ENCODE data around the gene LMNB1. TPM values are rescaled to one million over a fixed set of nuclear protein-coding genes. Genes with fewer than 3 reads are reported as not detected.
"Not testable (repeated sequence)": the region's sequence is repeated elsewhere in the genome, so short reads cannot be mapped to it uniquely, and the experiment has no call there.

LMNB1 gene
- total RNA-seq, 1 donor from 2014 or later, result 2.3 TPM

- ATAC-seq (no peak), DNase-seq (no peak)
- intact Hi-C loops (cut with micrococcal nuclease), result no loop called here
These were observed 37.9 kb downstream of the LMNB1 start for GRCh38 chr5:126814721-126815404.

GRCh38 chr5:126816649-126817048, 39.7 kb downstream of the LMNB1 start:
- intact Hi-C loops (cut with micrococcal nuclease), result no loop called here
- no peak for DNase-seq
- ATAC-seq, result no peak

GRCh38 chr5:126818736-126819135, 41.8 kb downstream of the LMNB1 start:
- intact Hi-C loops (cut with micrococcal nuclease), result no loop called here
- ATAC-seq (no peak), DNase-seq (no peak)

GRCh38 chr5:126819253-126819652, 42.3 kb downstream of the LMNB1 start:
- intact Hi-C loops (cut with micrococcal nuclease), result no loop called here
- ATAC-seq, result no peak

GRCh38 chr5:126826619-126827215, 49.8 kb downstream of the LMNB1 start:
- no peak for ATAC-seq
- intact Hi-C loops (cut with micrococcal nuclease), result no loop called here

More at GRCh38 chr5:126819253-126819652, 42.3 kb downstream of the LMNB1 start:
- no peak for DNase-seq

GRCh38 chr5:126829098-126829497, 52.2 kb downstream of the LMNB1 start:
- ATAC-seq, result no peak
- DNase-seq, result no peak
- intact Hi-C loops (cut with micrococcal nuclease), result no loop called here

More at GRCh38 chr5:126826619-126827215, 49.8 kb downstream of the LMNB1 start:
- no peak for DNase-seq

- intact Hi-C loops (cut with micrococcal nuclease), result no loop called here
- DNase-seq (no peak), ATAC-seq (no peak)
These were observed 53.1 kb downstream of the LMNB1 start for GRCh38 chr5:126830061-126830460.

- no peak for DNase-seq
- intact Hi-C loops (cut with micrococcal nuclease), result no loop called here
- ATAC-seq, result no peak
These were observed 54.2 kb downstream of the LMNB1 start for GRCh38 chr5:126831156-126831555.

GRCh38 chr5:126836778-126837177, 59.8 kb downstream of the LMNB1 start:
- intact Hi-C loops (cut with micrococcal nuclease), result loop anchor here (5.0 kb wide), 1 partner anchor 476 kb away; no protein-coding TSS in a partner anchor
- no peak for DNase-seq
- ATAC-seq, result no peak

GRCh38 chr5:126837242-126837641, 60.3 kb downstream of the LMNB1 start:
- DNase-seq (no peak), ATAC-seq (no peak)
- intact Hi-C loops (cut with micrococcal nuclease), result loop anchor here (5.0 kb wide), 1 partner anchor 475 kb away; no protein-coding TSS in a partner anchor

GRCh38 chr5:126837906-126838539, 61.1 kb downstream of the LMNB1 start:
- DNase-seq (no peak), ATAC-seq (peak; percentile 64)
- intact Hi-C loops (cut with micrococcal nuclease), result loop anchor here (5.0 kb wide), 1 partner anchor 474 kb away; no protein-coding TSS in a partner anchor

GRCh38 chr5:126839407-126839806, 62.5 kb downstream of the LMNB1 start:
- not testable (repeated sequence) for ATAC-seq, DNase-seq
- intact Hi-C loops (cut with micrococcal nuclease), result loop anchor here (5.0 kb wide), 1 partner anchor 473 kb away; no protein-coding TSS in a partner anchor

- ATAC-seq; DNase-seq; intact Hi-C loops (cut with micrococcal nuclease): not testable (repeated sequence)
These were observed 66.4 kb downstream of the LMNB1 start for GRCh38 chr5:126843375-126843774.

GRCh38 chr5:126845470-126846070, 68.6 kb downstream of the LMNB1 start:
- intact Hi-C loops (cut with micrococcal nuclease), result loop anchor here (5.0 kb wide), 1 partner anchor 197 kb away; no protein-coding TSS in a partner anchor
- peak; percentile 49 for ATAC-seq
- DNase-seq, result peak; percentile 62

GRCh38 chr5:126846344-126846743, 69.4 kb downstream of the LMNB1 start:
- DNase-seq, result no peak
- no peak for ATAC-seq
- intact Hi-C loops (cut with micrococcal nuclease), result loop anchor here (5.0 kb wide), 1 partner anchor 196 kb away; no protein-coding TSS in a partner anchor

- intact Hi-C loops (cut with micrococcal nuclease), result loop anchor here (5.0 kb wide), 1 partner anchor 195 kb away; no protein-coding TSS in a partner anchor
- DNase-seq, result no peak
- no peak for ATAC-seq
These were observed 70.0 kb downstream of the LMNB1 start for GRCh38 chr5:126846744-126847455.

- intact Hi-C loops (cut with micrococcal nuclease), result loop anchor here (5.0 kb wide), 1 partner anchor 195 kb away; no protein-coding TSS in a partner anchor
- DNase-seq (no peak), ATAC-seq (peak; percentile 18)
These were observed 70.5 kb downstream of the LMNB1 start for GRCh38 chr5:126847456-126847820.

- DNase-seq (no peak), ATAC-seq (peak; percentile 58)
- intact Hi-C loops (cut with micrococcal nuclease), result loop anchor here (5.0 kb wide), 1 partner anchor 194 kb away; no protein-coding TSS in a partner anchor
These were observed 70.9 kb downstream of the LMNB1 start for GRCh38 chr5:126847826-126848251.

GRCh38 chr5:126848253-126848652, 71.3 kb downstream of the LMNB1 start:
- ATAC-seq (peak; percentile 22), DNase-seq (no peak)
- intact Hi-C loops (cut with micrococcal nuclease), result loop anchor here (5.0 kb wide), 1 partner anchor 194 kb away; no protein-coding TSS in a partner anchor
